Right lung (tissue), 10 donors: ENCODE measurements around the gene AP5M1. TPM values are rescaled to one million over a fixed set of nuclear protein-coding genes. Genes with fewer than 3 reads are reported as not detected.
"Not testable (repeated sequence)": the region's sequence is repeated elsewhere in the genome, so short reads cannot be mapped to it uniquely, and the experiment has no call there.

ENCODE experiments used
- DNase-seq, 2 donors: peaks; one replicate each; pipeline ENCODE4 v3.0.0-alpha.2; 2013
- long read RNA-seq, 8 donors: transcript quantifications; one replicate each; lab custom pipeline, GENCODE V29; 2026
- polyA plus RNA-seq, 5 donors: library from polyadenylated mRNA; unstranded; fragments of 120-200 nt; gene quantifications; one replicate each; pipeline versions ENCODE4 v1.2.1 to v1.2.3, GENCODE V29; 2013; ENCODE audit warnings: inconsistent platforms in 1 of 5, low replicate concordance in 1 of 5; ENCODE audit not compliant: insufficient read length in 5 of 5, insufficient read depth in 1 of 5

AP5M1 gene
- polyA plus RNA-seq: 10 to 100 TPM; 32.0 to 62.4 (median 47.5) TPM
- long read RNA-seq, donor 1, full-length matches to known transcripts: 9 of 15 reads
- long read RNA-seq, donor 1, partial matches to known transcripts: 6 of 15 reads
- long read RNA-seq, donor 1, other reads (novel, unspliced or antisense): 0 of 15 reads
- long read RNA-seq, donor 2, full-length matches to known transcripts: 7 of 7 reads
- long read RNA-seq, donor 2, partial matches to known transcripts: 0 of 7 reads
- long read RNA-seq, donor 2, other reads (novel, unspliced or antisense): 0 of 7 reads
- long read RNA-seq, donor 3, full-length matches to known transcripts: 5 of 5 reads
- long read RNA-seq, donor 3, partial matches to known transcripts: 0 of 5 reads
- long read RNA-seq, donor 3, other reads (novel, unspliced or antisense): 0 of 5 reads
- long read RNA-seq, donor 4, full-length matches to known transcripts: 6 of 6 reads
- long read RNA-seq, donor 4, partial matches to known transcripts: 0 of 6 reads
- long read RNA-seq, donor 4, other reads (novel, unspliced or antisense): 0 of 6 reads
- long read RNA-seq, donor 5, full-length matches to known transcripts: 10 of 10 reads
- long read RNA-seq, donor 5, partial matches to known transcripts: 0 of 10 reads
- long read RNA-seq, donor 5, other reads (novel, unspliced or antisense): 0 of 10 reads
- long read RNA-seq, donor 6, full-length matches to known transcripts: 17 of 23 reads
- long read RNA-seq, donor 6, partial matches to known transcripts: 6 of 23 reads
- long read RNA-seq, donor 6, other reads (novel, unspliced or antisense): 0 of 23 reads
- long read RNA-seq, donor 7, full-length matches to known transcripts: 6 of 6 reads
- long read RNA-seq, donor 7, partial matches to known transcripts: 0 of 6 reads
- long read RNA-seq, donor 7, other reads (novel, unspliced or antisense): 0 of 6 reads
- long read RNA-seq, donor 8, full-length matches to known transcripts: 6 of 6 reads
- long read RNA-seq, donor 8, partial matches to known transcripts: 0 of 6 reads
- long read RNA-seq, donor 8, other reads (novel, unspliced or antisense): 0 of 6 reads

GRCh38 chr14:57268161-57269069, at the start of gene AP5M1, which contains the start of gene EXOC5:
TSS of gene AP5M1 (plus strand) at chr14:57268971. CDS start at chr14:57269315, 344 bp downstream.
TSS of gene EXOC5 (minus strand) at chr14:57268905. CDS start at chr14:57268648, 257 bp downstream.
- DNase-seq: peak; percentile 92 to 93

GRCh38 chr14:57221931-57222330, 46.8 kb upstream of the AP5M1 start:
- no peak for DNase-seq

GRCh38 chr14:57227083-57227482, 41.7 kb upstream of the AP5M1 start:
- no peak for DNase-seq

GRCh38 chr14:57228320-57228719, 40.5 kb upstream of the AP5M1 start:
- DNase-seq: not testable (repeated sequence)

- no peak for DNase-seq
Observed at GRCh38 chr14:57232006-57232405, 36.8 kb upstream of the AP5M1 start.

- DNase-seq: not testable (repeated sequence)
Observed at GRCh38 chr14:57240115-57240514, 28.7 kb upstream of the AP5M1 start.

- no peak for DNase-seq
Observed at GRCh38 chr14:57243320-57243719, 25.5 kb upstream of the AP5M1 start.

- peak in 1 of 2 donors; percentile 21 for DNase-seq
Observed at GRCh38 chr14:57244106-57244505, 24.7 kb upstream of the AP5M1 start.

GRCh38 chr14:57245941-57246340, 22.8 kb upstream of the AP5M1 start:
- no peak for DNase-seq

- no peak for DNase-seq
Observed at GRCh38 chr14:57246933-57247657, 21.7 kb upstream of the AP5M1 start.

- DNase-seq: no peak
Observed at GRCh38 chr14:57254884-57255283, 13.9 kb upstream of the AP5M1 start.

- not testable (repeated sequence) for DNase-seq
Observed at GRCh38 chr14:57258221-57258620, 10.6 kb upstream of the AP5M1 start.

GRCh38 chr14:57259672-57260071, 9.1 kb upstream of the AP5M1 start:
- DNase-seq: no peak

- DNase-seq: no peak
Observed at GRCh38 chr14:57261604-57262003, 7.2 kb upstream of the AP5M1 start.

GRCh38 chr14:57262117-57262516, 6.7 kb upstream of the AP5M1 start:
- DNase-seq: no peak

- no peak for DNase-seq
Observed at GRCh38 chr14:57266065-57266464, 2.7 kb upstream of the AP5M1 start.

GRCh38 chr14:57273236-57273635, 4.5 kb downstream of the AP5M1 start:
- DNase-seq: no peak

- DNase-seq: no peak
Observed at GRCh38 chr14:57274551-57274950, 5.8 kb downstream of the AP5M1 start.

GRCh38 chr14:57275023-57275664, 6.4 kb downstream of the AP5M1 start:
- no peak for DNase-seq

- DNase-seq: no peak
Observed at GRCh38 chr14:57277062-57277461, 8.3 kb downstream of the AP5M1 start.
